ENCODE data around the gene ARHGAP22.

ARHGAP22 gene

DNA sequence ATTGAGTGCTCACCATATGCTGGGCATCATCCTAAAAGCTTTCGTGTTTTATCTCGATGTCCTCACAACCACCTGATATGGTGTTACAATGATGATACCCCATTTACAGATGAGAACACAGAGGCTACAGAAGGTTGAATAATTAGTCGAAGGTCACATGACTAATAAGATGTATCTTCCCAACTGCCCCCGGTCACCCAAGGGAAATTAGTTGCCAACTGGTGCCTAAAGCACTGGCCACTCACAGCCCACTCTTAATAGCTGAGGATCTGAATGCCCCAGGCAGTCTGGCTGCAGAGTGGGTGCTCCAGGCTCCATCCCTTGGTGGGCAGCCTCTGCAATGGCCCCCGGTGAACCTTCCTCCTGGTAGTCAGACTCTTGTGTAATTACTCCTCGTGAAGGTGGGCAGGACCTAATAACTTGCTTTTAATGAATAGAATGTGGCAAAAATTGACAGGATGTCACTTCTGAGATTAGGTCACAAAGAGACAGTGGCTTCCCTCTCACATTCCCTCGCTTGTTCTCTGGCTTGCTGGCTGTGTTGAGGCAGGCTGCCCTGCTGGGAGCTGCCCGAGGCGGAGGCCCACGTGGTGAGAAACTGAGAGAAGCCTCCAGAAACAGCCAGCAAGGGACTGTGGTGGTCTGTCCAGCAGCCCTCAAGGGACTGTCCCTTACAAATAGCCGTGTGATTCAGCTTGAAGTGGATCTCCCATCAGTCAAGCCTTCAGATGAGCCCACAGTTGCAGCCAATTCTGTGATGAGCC lies 109.4 kb downstream of the ARHGAP22 start:
- no peak for DNase-seq

DNA sequence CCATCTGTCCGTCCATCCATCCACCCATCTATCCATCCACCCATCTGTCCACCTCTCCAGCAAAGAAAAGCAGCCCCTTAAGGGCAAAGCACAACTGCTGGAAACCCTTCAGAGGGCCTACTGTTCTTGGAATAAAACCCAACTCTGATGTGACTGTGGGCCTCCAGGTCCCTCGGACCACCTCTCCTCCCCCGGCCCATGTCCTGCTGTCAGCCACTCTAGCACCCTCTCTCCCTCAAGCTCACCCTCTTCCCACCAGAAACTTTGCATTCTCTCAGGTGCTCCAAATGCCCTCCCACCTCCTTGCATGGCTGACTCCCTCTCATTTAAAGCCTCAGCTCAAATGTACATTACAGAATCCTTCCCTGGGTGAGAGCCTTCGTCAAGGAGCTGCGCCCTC lies 110.3 kb downstream of the ARHGAP22 start:
- no peak for DNase-seq

DNA sequence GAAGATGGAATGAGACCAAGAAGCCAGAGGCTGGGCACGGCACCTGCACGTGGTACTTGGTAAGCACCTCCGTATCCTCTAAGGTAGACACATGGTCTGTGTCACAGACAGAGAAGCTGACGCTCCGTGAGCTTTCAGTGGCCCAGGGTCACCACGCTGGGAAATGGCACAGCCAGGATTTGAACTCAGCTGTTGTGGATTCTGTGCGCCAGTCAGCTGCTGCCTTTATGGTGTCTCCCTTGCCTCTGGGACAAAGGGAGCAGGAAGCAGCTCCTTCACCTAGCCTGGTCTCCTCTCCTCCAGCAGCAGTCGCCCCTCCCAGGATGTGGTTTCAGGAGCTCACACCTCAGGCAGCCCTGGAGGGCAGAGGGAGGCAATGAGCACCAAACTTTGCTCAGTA lies 110.8 kb downstream of the ARHGAP22 start:
- no peak for DNase-seq

DNA sequence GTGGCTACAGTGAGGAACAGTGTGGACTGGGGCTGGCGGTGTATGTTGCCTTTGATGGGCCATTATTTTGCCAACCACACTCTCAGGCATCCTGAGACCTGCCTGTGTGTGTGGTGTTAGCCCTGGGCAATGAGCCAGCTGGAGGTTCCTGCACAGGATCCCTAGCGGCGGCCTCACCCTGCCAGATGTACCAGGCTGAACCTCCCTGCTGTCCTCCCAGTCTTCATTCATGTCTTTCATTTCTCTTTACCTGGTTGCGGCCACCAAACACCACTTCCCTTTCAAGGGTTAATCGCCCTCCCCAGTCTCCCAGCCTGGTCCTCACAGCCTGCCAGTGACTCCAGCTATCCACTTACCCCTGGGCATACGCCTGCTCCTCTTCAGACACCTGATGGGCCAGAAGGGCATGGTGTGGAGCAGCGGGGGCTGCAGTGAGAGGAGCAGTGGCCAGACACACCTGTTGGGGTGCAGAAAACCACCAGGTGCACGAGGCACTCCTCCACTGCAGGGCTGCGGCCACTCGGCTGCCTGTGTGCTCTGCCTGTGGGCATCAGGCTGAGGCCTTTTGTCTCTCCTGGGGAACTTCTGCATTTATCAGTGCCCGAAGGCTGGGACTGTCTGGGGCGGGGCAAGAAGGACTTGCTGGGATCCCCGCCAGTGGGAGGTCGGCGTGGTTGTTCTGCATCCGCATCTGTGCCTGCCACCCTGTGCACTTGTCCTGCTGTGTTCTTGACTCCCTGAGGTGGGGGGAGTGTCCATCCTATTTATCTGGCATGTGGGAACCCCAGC lies 111.6 kb downstream of the ARHGAP22 start:
- no peak for DNase-seq

DNA sequence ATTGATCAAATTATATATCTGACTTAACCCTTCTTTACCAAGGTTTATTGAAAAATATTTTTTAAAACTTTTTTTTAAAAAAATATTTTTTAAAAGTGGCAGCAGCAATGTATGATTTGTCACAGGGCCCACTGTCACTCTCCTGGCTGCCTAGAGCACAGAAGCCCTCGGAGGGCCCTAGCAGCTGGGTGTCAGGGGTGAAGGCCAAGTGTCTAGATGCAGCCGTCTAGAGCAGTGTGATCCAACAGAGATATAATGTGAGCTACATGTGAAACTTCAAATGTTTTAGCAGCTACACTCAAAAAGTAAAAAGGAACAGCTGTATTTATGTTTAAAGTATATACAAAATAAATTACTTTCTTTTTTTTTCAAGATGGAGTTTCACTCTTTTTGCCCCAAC lies 112.7 kb downstream of the ARHGAP22 start:
- no peak for DNase-seq

DNA sequence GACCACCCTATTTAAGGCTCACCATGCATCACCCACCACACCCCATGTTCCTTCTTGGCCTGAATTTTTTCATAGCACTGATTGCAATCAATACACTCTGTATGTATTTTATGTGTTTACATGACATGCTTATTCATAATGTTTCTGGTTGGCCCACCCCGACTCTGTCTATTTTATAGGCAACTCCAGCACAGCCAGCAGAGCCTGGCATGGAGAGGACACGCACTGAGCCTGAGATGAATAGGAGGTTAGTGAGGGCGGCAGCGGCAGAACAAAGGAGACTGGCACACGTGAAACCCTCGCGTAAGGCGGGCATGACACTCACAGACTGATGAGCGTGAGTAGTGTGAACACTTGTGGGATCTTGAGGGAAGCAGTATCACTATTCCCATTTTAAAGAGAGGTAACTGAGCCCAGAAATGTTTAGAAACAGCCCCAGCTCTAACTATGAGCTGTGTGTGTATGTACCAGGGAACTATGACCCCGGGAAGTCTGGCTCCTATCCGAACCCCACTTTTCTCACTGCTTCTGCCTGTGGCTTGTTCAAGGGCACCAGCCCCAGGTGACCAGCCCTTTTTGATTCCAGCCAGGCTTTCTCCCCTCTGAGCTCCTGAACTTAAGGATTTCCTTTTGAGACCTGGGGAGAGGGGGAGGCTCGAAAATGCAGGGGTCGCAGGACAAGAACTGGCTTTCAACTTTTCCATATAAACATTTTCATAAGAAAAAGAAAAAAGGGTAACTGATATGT lies 113.3 kb downstream of the ARHGAP22 start:
- DNase-seq = no peak

DNA sequence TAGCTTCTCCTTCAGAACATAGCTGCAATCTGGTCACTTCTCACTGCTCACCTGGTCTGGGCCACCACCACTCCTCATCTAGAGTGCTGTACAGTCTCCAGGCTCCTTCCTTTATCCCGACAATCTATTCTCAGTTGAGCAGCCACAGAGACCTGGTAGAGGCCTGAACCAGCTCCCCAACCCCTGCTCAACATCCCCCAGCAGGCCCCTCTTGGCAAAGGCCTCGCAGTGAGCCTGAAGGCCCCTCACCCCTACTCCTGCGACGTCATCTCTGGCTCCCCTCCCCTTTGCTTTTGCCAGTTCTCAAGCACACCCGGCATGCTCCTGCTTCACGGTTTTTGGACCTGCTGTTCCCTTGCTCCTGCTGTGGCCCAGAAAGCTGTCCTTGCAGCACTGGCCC lies 113.9 kb downstream of the ARHGAP22 start:
- no peak for DNase-seq

DNA sequence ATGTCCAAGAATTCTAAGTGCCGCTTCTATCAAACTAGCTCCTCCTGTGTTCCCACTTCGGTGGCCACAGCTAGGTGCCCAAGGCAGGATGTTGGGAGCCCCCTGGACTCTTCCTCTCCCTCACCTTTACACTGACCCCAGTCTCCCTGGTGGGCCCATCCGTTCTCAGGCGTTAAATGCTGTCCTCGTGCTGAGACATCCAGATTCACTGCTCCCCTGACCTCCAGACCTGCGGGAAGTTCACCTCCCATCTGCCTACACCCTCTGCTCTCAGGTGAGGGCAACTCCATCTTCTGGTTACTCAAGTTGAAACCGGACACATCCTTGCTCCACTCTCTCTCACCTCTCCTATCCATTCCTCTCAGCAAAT lies 114.3 kb downstream of the ARHGAP22 start:
- no peak for DNase-seq

DNA sequence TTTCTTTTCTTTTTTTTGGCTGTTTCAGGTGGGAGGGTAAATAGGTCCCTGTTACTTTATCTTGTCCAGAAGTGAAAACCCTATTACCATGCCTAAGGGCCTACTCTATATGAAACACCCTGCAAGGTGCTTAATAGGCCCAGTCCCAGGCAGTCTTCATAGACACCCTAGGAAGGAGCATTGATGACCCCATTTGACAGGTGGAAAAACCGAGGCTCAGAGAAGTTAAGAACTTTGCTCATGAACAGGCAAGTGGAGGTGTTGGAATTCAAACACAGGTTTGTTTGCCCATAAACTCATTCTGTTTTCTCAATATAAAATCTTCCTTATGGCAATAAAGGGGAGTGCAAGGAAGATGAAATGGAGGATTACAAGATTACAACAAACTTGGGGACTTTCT lies 115.8 kb downstream of the ARHGAP22 start:
- DNase-seq = no peak

DNA sequence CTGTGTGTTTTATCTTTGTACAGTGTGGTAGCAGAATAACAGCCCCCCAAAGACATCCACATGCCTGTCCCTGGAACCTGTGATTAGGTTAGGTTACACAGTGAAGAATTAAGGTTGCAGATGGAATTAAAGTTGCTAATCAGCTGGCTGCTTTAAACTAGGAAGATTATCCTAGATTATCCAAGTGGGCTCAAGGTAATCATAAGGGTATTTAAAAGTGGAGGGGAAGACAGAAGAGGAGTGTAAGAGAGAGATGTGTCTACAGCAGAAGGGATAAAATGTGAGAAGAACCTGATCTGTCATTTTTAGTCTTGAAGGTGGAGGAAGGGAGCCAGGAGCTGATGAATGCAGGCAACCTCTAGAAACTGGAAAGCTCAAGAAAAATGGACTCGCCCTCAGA lies 117.6 kb downstream of the ARHGAP22 start:
- no peak for DNase-seq

DNA sequence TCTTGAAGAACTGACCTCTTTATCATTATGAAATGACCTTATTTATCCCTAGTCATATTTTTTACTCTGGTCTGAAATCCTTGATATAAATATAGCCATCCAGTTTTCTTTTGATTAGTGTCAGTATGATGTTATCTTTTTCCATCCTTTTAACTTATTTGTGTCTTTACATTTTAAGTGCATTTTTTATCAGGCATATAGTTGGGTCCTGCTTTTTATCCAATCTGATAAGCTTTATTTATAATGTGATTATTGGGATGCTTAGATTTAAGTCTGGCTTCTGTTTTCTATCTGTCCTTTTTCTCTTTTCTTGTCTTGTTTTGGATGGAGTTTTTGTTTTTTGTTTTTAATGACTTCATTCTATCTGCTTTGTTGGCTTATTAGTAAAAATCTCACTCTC lies 119.2 kb downstream of the ARHGAP22 start:
- no peak for DNase-seq

DNA sequence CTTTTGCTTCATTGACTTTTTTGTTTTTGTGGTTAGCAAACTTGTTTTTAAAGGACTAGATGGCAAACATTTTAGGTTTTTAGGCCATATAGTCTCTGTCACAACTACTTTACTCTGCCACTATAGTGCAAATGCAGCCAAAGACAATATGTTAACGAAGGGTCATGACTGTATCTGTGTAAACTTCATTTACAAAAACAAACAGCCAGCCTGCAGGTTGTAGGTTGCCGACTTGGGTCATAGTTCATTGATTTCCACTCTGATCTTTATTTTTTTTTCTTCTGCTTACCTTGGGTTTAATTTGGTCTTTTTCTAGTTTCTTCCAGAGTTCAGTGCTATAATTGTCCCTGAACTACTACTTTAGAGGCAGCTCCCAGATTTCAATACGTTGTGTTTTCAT lies 120.0 kb downstream of the ARHGAP22 start:
- DNase-seq = no peak

DNA sequence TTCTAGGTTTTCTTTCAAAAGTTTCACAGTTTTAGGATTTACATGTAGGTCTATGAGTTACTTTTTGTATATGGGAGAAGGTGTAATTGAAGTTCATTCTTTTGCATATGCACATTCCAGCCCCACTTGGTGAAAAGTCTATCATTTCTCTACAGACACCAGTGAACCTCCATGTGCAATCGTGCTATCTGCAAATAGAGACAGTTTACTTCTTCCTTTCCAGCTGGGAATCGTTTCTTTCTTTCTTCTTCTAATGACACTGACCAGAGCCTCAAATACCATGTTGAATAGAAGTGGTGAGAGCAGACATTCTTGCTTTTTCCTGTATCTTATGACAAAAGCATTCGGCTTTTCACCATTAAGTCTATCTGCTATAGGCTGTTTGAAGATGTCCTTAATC lies 122.7 kb downstream of the ARHGAP22 start:
- no peak for DNase-seq

DNA sequence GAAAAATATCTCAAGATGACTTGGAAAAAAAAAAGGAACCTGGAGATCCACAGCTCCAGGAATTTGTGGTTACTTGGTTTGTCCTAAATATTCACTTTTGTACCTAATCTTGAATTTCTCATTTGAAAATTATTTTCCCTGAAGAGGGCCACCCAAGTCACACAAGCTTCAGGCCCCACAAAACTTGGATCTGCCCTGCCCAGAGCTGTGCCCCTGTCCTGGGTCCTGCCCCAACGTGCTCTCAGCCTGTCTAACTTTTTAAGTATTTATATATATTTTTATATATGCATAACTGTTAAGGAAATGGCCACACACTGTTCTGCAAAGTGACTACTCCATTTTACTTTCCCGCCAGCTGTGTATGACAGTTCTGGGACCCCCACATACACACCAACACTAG lies 123.5 kb downstream of the ARHGAP22 start:
- no peak for DNase-seq

DNA sequence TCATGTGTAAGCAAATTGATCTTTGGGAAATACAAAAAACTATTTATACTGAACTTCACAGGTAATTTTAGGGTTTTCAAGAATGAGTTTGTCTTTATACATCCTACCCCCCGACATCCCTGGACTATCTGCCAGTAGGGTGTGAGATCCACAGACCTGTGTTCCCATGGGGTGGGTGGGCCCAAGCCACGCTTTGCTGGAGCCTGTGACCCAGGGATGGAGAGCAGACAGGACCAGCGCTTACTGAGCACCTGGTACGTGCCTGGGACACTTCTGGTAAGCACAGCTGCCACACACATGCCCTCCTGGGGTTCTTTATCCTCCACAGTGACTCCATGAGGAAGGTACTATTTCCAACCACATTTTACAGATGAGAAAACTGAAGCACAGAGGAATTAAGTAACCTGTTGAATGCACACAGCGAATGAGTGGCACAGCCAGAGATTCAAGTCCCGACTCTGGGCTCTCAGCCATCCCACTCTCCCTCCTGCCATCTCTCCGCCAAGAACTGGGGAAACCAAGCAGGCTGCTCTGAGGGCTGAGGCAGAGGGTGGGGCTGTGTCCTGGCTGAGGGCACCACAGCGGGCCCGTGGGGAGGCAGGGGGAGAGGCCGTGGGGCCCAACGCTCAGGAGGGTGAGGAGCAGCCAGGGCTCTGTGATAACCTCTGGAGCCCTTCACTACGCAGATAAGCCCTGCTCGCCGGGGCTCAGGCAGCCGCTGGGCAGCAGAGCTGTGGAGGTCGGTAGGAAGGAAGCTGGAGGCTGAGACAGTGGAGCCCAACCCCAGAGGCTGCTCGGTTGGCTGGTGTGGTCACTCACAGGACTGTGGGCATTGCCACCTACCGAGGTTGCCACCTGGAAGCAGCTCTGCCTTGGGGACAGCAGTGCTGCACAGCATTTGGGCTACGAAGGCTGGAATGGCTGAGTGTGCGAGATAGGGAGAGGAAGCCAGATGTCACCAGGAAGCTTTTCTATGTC lies 124.2 kb downstream of the ARHGAP22 start:
- no peak for DNase-seq

DNA sequence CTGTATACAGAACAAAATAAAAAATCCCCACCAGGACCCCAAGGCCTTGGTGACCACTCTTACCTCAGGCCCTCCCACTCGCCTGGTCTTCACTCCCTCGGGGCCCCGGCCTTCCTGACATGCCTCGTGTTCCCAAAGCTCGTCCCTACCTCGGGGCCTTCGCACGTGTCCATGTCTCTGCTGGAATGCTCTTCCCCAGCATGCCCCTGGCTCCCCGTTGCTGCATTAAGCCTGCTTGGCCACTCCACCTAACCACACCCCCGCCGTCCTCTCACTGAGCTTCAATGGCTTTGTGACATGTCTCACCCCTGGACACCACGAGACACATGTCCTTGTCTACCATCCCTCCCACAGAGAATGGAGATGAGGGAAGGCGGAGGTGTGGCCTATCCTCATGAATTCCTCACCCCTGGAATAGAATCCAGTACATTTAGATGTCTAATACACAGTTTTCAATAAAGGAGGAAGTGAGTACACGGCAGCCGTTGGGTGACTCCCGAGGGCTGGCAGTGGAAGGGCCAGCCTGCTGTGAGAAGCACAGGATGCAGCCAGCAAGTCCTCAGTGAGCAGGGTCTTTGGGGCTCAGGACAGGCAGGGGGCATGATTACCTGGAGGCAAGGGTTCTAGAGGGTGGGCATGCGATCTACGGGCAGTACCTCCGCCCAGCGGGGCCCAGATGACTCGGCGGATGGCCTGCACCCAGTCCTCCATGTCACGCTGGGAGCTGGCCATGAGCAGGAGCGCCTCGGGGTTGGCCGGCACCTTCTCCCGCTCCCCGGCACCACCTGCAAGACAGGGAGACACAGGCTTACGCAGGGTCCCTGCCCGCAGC lies 125.7 kb downstream of the ARHGAP22 start:
- no peak for DNase-seq

DNA sequence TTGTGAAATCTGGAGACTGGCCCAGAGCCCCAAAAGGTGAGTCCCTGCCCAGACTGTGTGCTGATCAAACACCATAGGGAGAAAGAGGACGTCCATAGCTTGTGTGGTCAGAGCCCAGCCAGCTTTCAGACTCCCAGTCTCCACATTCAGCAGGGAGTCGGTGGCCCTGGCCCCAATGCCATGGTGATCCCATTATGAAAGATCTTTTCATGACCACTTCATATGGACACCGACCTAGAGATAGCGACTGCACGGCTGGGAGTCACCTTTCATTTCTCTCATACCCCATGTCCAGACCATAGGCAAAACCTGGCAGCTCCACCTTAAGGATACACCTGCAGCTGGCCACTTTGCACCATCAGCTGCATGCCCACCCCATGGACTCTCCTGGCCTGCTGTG lies 126.4 kb downstream of the ARHGAP22 start:
- no peak for DNase-seq

DNA sequence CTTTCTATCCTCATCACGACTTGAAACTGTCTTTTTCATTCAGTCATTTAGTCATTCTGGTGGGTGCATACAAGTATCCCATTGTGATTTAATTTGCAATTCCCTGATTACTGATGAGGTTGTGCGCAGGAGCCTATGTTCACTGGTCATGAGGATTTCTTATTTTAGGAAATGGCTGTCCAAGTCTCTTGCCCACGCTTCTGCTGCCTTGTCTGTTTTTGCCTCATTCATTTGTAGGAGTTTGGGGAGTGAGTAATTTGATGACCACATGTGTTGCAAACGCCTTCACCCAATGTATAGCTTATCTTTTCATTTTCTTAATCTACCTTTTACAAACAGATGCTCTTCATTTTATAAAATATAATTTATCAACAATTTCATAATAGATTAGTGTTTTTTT lies 127.3 kb downstream of the ARHGAP22 start:
- DNase-seq = no peak

DNA sequence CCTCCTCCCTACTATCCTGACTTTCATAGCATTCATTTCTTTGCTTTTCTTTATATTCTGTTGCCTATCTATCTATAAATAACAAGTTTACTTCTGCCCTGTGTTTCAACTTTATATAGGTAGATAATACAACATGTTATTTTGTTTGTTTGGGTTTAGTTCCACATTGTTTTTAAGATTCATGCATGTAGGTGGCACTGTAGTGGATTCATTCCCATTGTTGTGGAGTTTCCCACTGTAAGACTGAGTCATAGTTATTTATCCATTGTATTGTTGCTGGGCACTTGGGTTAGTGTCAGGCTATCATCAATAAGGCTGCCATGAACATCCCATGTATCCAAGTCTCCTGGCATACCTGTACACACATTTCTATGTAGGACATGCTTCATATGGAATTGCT lies 127.7 kb downstream of the ARHGAP22 start:
- DNase-seq = no peak

DNA sequence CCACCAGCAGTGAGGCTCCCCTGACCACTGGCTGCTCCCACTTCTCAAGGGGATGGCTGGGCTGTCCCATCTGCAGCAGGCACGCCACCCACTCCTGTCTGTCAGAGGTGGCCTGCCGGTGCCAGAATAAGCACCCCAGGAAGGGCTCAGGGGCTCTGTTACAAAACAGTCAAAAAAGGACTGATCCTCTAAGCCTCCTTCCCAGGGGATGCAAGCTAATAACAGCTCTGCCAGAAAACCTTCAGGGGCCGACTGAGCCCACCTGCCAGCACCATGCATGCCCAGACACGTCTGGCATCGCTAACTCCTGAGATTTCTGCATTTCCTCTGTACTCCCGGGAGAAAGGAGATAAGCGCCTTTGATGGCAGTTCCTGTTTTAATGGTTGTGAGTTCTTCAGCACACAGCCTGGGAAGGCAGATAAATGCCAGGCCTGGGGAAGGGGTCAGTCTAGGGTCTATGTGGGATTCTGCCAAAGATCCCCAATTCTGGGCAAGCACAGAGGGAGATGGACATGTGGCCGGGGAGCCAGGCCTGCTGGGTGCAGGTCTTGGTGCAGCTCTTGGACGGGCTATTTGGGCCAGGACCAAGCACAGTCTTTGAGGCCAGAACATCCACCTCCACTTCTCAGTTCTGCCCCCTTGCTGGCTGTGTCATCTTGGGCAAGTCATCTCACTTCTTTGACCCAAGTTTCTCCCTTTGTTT lies 128.4 kb downstream of the ARHGAP22 start:
- no peak for DNase-seq

DNA sequence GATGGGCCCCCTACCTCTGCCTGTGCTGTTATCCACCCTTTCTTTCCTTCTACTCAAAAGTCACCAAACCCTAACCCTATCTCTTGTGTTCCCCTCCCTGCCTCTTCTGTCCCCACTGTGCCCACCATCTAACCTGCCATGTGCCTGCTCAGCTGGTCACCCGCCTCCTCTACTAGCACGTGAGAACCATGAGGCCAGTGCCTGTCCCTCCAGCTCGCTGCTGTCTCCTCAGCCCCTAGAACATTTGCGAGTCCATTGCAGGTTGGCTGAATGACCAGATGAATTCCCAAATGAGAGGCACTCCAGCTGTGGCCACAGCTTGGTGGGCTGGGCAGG lies 129.0 kb downstream of the ARHGAP22 start:
- DNase-seq = no peak
